NCI-H526 (cell line): ENCODE results near the gene ETV3.
"Not testable (repeated sequence)": the region's sequence is repeated elsewhere in the genome, so short reads cannot be mapped to it uniquely, and the experiment has no call there.

Experiments used
- DNase-seq, 2 experiments: peaks; one replicate each; lab custom pipeline; 2025; lab: John Stamatoyannopoulos, UW

ETV3 gene

DNA sequence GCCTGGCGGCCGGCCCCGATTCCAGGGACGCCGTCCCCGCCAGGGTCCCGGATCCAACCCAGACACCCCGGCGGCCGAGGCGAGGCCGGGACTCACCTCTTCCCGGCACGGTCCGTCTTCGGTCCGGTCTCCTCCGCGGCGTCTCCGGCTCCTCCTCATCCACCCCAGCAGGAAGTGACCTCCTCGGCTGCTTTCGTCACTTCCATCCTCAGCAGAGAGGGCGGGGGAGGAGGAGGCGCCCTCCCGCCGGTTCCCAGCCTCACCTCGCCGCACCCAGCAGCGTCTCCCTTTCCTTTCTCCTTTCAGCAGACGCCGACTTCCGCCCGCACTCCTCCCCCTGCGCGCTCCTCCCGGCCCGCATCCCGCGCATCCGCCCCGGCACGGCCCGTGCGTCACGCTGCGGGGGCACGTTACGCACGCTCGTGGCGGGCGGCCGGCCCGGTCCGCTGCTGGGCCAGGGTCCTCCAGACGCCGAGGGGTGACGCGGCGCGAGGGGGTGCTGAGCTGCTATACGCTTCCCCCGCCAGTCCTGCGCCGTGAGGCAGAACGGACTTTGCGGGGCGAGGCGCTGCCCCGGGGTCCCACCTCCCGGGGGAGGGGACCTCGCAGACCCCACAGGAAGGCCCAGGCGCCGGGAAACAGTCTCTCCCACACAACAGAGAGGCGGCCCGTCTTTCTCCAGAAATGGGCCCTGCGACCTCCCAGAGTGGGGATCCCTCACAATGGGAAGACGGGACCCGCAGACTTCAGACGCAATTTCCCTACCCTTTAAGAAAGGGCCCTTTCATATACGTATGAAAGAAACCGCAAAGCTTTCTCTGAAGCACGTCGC lies at the start of gene ETV3:
Gene ETV3 (minus strand): TSS at position 176 of the 832 bp plus-strand sequence. CDS start 2,043 bp downstream, outside the sequence.
- peak; percentile 89 to 97 for DNase-seq

- DNase-seq, result no peak
These were observed 48.2 kb upstream of the ETV3 start for GRCh38 chr1:157186281-157186992.

DNA sequence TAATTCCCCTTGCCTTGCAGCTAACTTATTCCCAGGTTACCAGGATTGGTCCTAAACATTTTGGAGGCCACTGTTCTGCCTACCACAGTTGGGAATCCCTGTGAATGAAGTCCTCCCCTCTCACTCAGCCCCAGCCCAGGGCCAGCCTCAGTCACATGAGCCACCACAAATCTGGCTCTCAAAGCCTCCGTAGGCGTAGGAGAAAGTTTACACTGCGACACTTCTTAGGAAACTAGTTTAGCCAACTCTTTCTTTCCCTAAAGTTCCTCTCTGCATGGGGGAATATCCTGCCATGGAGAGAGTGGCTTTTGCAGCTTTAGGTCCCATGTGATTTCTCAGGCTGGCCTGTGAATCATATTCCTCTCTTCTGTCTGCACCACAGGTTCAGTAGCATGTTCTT lies 45.7 kb upstream of the ETV3 start:
- no peak for DNase-seq

- DNase-seq, result not testable (repeated sequence)
These were observed 44.2 kb upstream of the ETV3 start for GRCh38 chr1:157182371-157182770.

GRCh38 chr1:157181790-157182189 lies 43.6 kb upstream of the ETV3 start:
- DNase-seq, result no peak

- DNase-seq, result no peak
These were observed 43.1 kb upstream of the ETV3 start for GRCh38 chr1:157181258-157181657.

DNA sequence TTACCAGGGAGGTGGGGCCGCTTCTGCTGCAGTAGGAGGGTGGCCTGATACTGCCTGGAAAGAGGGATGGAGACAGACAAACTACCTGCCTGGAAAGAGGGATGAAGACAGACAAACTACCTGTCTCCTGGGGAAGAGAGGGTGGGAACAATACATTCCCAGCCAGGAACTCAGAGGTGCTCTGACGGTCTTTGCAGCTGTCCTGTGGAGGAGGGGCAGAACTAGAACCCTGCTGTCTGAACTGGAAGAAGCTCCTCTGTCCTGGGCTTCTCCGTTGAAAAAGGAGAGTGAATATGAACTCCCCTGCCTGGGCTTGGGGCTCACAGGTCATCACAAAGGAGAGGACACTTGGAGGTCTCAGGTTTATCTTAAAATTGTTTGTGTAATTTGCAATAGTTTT lies 40.3 kb upstream of the ETV3 start:
- DNase-seq, result no peak

DNA sequence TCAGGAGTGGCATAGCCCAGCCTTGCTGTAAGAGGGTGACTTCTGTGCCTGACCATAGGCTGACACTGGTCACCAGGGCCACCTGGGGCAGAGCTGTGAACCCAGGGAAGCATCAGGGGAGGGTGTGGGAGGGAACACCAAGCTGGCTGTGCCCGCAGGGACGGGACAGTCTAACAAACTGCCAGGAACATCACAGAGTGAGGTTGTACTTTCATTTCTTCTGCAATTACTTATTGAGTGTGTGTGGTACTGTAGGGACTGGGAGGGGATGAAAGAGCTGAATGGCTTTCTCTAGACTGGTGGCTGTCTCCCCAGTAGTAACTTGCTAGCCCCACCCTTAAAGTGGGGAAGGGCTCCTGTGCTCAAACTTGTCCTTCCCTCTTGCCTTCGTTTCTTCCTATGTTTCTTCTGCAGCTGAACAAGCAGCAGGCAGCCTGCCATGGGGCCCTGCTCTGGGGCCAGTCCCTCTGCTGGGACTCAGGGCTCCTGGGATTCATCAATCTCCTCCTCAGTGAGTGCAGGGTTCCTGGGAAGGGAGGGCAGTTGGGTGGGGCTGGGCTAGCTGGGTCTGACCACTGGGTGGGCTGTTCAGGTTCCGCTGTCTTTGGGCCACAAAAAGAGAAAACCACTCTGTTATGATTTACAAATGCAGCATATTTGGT lies 39.7 kb upstream of the ETV3 start:
- no peak for DNase-seq

GRCh38 chr1:157176591-157177121 lies 38.5 kb upstream of the ETV3 start:
- no peak for DNase-seq

- no peak for DNase-seq
These were observed 37.8 kb upstream of the ETV3 start for GRCh38 chr1:157176016-157176415.

DNA sequence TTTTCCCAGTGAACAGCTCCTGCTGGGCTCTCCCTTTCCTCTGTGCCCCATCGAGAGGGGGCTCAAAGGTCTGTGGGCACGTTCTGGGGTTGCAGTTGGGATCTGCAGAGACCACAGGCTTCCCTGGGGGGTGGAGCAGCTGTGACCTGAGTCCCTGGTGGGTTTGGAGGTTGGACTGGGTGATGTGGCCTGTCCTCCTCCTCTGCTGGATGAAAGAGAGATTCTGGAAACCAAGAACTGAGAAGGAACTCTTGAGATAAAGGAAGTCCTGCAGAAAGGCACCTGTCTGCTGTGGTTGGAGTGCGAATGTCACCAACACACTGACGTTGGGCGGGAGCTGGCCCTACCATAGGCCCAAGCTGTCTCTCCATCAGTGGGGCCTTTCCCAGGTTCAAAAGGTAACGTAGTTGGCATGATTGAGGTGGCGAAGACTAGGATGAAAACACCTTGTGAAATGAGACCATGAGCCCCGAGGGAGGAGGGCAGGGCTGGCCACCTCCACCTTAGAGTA lies 35.8 kb upstream of the ETV3 start:
- no peak for DNase-seq

DNA sequence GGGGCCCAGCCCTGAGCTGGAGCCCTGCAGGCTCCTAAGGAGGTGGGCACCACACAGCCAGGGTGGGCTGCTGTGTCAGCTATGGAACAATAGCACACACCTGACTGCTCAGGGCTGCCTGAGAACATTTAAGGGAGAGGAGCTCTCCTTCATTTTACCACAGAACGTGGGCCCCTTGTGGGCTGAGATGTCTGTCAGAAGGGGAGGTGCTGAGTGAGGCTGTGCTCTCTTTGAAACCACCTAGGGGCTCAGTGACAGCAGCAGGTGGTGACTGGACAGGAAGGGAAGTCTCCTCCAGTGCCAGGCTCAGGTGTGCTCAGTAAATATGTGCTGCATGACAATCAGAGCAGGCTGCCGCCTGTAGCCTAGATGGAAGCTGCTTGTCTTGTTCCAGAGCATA lies 35.0 kb upstream of the ETV3 start:
- DNase-seq, result not testable (repeated sequence)

DNA sequence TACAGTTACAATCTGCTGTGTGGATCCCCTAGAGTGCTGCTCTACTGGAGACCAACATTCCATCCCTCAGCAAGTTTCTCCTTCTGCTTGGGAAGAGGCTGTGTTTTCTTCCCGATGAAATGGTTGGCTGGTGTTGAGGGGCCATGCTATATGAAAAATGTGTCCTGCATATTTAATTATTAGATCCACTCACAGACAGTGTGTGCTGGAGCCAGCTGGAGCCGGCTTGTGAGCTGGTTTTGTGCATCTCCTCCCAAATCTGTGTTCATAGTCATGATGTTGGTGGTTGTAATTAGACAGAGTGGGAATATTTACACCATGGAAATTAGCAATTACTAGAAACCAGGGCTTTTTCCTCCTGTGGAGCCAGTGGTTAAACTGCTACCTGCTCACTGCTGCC lies 34.4 kb upstream of the ETV3 start:
- not testable (repeated sequence) for DNase-seq

DNA sequence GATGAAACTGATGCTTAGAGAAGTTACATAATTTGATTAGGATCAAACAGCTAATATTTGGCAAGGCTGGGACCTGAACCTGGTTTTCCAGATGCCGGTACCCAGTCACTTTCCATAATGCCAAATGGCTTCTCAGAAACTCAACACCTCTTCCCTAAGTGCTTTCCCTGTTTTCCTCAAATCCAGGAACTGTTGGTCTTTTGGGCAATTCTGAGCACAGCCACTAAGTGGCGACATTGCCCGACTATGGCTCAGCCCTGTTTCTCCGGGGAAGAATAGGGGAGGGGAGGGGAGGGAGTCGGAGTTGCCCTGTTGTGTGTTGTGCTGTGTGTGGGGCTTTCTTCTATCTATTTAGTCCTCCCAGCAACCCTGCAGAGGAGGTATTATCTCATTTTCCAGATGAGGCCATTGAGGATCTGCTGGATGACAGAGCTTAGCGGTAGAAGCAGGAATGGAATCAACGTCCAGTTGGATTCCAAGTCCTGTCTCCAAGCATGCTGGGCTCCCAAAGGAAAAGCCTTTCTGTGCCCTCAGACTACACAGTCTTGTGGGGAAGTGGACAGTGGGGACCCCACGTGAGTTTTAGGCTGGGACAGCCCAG lies 33.8 kb upstream of the ETV3 start:
- peak; percentile 58 to 70 for DNase-seq

- DNase-seq, result peak; percentile 73 to 90
These were observed 32.7 kb upstream of the ETV3 start for GRCh38 chr1:157170677-157171515.

- no peak for DNase-seq
These were observed 29.8 kb upstream of the ETV3 start for GRCh38 chr1:157168015-157168414.

- DNase-seq, result no peak
These were observed 29.2 kb upstream of the ETV3 start for GRCh38 chr1:157167437-157167836.

DNA sequence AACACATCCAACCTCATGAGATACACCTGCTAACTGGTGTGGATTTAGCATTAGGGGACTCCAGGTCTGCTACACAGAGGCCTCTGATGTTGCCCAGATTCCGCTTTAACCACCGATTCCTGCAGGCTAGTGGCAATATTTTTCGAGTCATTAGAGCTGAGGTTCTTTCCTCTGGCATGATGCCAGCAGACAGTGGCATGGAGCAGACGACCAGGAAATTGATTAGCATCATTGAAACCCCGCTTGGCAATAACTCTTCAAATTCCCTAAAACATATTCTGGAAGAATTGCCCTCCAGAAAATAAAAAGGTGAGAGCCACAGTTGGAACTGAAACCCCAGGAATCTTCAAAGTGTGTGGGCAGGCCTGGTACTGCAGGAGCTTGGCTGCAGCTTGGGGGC lies 28.4 kb upstream of the ETV3 start:
- no peak for DNase-seq

DNA sequence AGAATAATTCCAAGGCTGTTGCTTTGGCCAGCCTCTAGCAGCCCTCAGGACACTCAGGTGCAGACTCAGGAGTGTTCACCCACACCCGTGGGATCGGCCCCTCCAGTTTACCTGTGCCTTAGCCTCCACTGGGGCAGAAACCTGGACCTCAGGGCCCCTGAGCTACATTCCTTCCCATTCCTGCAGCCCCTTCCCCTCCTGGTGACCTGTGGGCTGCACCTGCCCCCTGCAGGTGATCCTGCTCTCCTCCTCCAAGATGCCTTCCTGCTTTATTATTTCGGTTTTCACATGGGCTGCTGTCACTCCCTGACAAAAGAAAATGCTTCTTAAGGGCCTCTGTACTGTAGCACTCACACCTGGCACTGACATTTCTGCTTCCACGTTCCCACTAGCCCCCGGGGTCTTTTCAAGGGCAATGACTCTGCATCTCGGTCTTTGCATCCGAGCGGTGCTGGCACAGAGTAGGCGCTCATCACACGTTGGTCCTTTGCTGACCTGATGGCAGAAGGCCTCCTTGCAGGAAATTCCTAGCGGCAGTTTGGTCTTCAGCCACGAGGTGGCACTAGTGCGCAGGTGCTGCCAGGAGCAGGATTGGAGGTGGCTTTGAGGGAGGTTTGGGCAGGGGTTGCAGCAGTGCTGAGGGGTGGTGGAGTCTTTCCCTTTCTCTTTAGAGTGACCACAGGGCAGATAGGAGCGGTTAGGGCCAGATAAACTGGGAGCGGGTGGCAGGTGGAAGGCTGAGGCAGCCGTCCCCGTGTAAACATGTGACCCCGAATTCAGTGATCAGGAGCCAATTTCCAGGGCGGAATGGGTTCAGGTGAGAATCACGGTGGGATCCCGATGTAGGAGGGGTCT lies 25.3 kb upstream of the ETV3 start:
- peak; percentile 74 to 94 for DNase-seq

GRCh38 chr1:157162345-157162744 lies 24.1 kb upstream of the ETV3 start:
- no peak for DNase-seq
